ENCODE data around the gene IER5L. TPM values are rescaled to one million over a fixed set of nuclear protein-coding genes. Genes with fewer than 3 reads are reported as not detected.
A peak's percentile ranks its signal among the peaks of the same experiment; 100 is the strongest.

Gene IER5L
- total and polyA plus RNA-seq, 9 of the 15 experiments (the other 6 are each of a cell fraction or from before 2014, with no cell fraction given): 0.14 to 11.9 (median 0.52) TPM

DNA sequence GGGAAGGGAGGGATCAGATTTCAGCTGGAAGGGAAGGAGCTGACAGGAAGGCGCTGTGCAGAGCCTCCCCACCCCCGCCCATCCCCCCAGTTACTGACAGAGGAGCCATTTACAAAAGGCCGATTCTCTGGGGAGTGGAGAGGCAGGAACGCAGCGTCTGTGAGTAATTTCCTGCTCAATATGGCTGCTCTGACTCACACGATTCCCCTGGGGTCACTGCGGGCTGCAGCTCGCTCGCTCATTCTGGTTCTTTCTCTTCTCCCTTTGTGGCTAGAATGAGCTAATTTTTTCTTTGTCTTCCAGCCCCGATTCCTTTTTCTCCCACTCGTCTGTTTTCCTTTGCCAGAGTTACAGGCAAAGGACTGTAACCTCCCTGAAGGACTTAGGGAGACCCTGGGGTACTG, 38.1 kb downstream of the IER5L start:
- peaks cover 17% of the 10 kb centered on the region for H3K79me2 ChIP-seq (ENCODE audit: control insufficient read depth, insufficient read depth, low read length)
- 1% methylated on average over 11 of the region's 11 CpGs for WGBS (ENCODE audit: insufficient coverage, low coverage, missing lambda C conversion rate)
- H3K4me3 ChIP-seq: peak overlapping the region; percentile 27
- ChIA-PET POLR2A (interaction anchor here (0.7 to 2.5 kb wide), 9 partner anchors 9 to 607 kb away, joined by 3 to 18 read pairs (median 4); partner anchors contain the start of gene NTMT1), CTCF (ENCODE audit: low intra/inter-chr PET ratio) (interaction anchor here (1.5 to 4.5 kb wide), 2 partner anchors 35 to 471 kb away, joined by 6 to 53 read pairs; no protein-coding TSS in a partner anchor)
- H3K36me3 ChIP-seq (ENCODE audit: control insufficient read depth, insufficient read depth, low read length): peaks cover 63% of the 10 kb centered on the region; the same call in 2 of the 3 replicates
- no peaks in the 10 kb centered on the region for H4K20me1 ChIP-seq (replicated peaks; ENCODE audit: control insufficient read depth, insufficient read depth, low read length)
- no TSS peak for BruUV-seq (replicated peaks)
- DNase-seq (ENCODE audit: extremely low read depth in 1 of 4, low spot score in 3 of 4) (peak; percentile 61 to 94 (median 74)), ATAC-seq (peak; percentile 86), FAIRE-seq (peak; percentile 97)
- in situ Hi-C loops (cut with MboI): no loop called here
- peak overlapping the region; percentile 83 to 97 for H3K9ac ChIP-seq (ENCODE audit: insufficient read depth in 1 of 2, low read depth in 2 of 2, low read length in 2 of 2)
- no peaks in the 10 kb centered on the region for H3K9me1 ChIP-seq (ENCODE audit: control insufficient read depth, insufficient read depth, low read length)
- H3K4me2 ChIP-seq (ENCODE audit: insufficient read depth, low read length): peak overlapping the region; percentile 71
- H3K27ac ChIP-seq (ENCODE audit: extremely low read depth, low read depth, low read length): peak overlapping the region; percentile 93
- intact Hi-C loops (cut with micrococcal nuclease): loop anchor here (1.0 to 10.0 kb wide), 4 partner anchors 35 to 645 kb away; no protein-coding TSS in a partner anchor
- peaks cover 30 to 49% of the 10 kb centered on the region in 2 experiments for H3K4me1 ChIP-seq (replicated peaks in 1 of 2; ENCODE audit: control insufficient read depth in 2 of 2, insufficient read depth in 2 of 2, low read length in 2 of 2)
- peak overlapping the region; percentile 85 for H2AFZ ChIP-seq (ENCODE audit: low read depth, low read length)
- H3K9me3 ChIP-seq (replicated peaks; ENCODE audit: control insufficient read depth, insufficient read depth, low read depth, low read length): no peaks in the 10 kb centered on the region
- H3K27me3 ChIP-seq (ENCODE audit: control insufficient read depth in 2 of 2, insufficient read depth in 2 of 2, low read length in 2 of 2): no peaks in the 10 kb centered on the region
- TF ChIP-seq ETV6 (IDR thresholded peaks at IDR 0.05; ENCODE audit: borderline replicate concordance in 1 of 2, low read depth in 2 of 2, low read length in 1 of 2) (no peak), ETV6 (CRISPR knock-in tag; IDR thresholded peaks at IDR 0.05; ENCODE audit: borderline replicate concordance) (no peak), RCOR1 (IDR thresholded peaks at IDR 0.05; ENCODE audit: borderline replicate concordance in 1 of 2, low read depth in 2 of 2, low read length in 2 of 2) (peak in 1 of 2 experiments; percentile 69; a peak in 1 of 4 replicates), MAZ (CRISPR knock-in tag; conservative IDR thresholded peaks at IDR 0.05 in 1 of 2, IDR thresholded peaks at IDR 0.05 in 1 of 2) (peak; percentile 29 to 70; a peak in 2 of 4 replicates), RBM15 (IDR thresholded peaks at IDR 0.05; ENCODE audit: insufficient read depth, low read length) (no peak), PKNOX1 (IDR thresholded peaks at IDR 0.05) (peak; percentile 78), ELK1 (CRISPR knock-in tag; IDR thresholded peaks at IDR 0.05) (no peak), SMARCC2 (IDR thresholded peaks at IDR 0.05; ENCODE audit: low read depth) (peak; percentile 50; the same call in 1 of the 2 replicates), HINFP (tag; conservative IDR thresholded peaks at IDR 0.05; ENCODE audit: low read depth) (no peak)
- TF ChIP-seq, protein P1, sequence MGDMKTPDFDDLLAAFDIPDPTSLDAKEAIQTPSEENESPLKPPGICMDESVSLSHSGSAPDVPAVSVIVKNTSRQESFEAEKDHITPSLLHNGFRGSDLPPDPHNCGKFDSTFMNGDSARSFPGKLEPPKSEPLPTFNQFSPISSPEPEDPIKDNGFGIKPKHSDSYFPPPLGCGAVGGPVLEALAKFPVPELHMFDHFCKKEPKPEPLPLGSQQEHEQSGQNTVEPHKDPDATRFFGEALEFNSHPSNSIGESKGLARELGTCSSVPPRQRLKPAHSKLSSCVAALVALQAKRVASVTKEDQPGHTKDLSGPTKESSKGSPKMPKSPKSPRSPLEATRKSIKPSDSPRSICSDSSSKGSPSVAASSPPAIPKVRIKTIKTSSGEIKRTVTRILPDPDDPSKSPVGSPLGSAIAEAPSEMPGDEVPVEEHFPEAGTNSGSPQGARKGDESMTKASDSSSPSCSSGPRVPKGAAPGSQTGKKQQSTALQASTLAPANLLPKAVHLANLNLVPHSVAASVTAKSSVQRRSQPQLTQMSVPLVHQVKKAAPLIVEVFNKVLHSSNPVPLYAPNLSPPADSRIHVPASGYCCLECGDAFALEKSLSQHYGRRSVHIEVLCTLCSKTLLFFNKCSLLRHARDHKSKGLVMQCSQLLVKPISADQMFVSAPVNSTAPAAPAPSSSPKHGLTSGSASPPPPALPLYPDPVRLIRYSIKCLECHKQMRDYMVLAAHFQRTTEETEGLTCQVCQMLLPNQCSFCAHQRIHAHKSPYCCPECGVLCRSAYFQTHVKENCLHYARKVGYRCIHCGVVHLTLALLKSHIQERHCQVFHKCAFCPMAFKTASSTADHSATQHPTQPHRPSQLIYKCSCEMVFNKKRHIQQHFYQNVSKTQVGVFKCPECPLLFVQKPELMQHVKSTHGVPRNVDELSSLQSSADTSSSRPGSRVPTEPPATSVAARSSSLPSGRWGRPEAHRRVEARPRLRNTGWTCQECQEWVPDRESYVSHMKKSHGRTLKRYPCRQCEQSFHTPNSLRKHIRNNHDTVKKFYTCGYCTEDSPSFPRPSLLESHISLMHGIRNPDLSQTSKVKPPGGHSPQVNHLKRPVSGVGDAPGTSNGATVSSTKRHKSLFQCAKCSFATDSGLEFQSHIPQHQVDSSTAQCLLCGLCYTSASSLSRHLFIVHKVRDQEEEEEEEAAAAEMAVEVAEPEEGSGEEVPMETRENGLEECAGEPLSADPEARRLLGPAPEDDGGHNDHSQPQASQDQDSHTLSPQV (IDR thresholded peaks at IDR 0.05): peak; percentile 49; the same call in 1 of the 2 replicates
- TF ChIP-seq, protein P2, sequence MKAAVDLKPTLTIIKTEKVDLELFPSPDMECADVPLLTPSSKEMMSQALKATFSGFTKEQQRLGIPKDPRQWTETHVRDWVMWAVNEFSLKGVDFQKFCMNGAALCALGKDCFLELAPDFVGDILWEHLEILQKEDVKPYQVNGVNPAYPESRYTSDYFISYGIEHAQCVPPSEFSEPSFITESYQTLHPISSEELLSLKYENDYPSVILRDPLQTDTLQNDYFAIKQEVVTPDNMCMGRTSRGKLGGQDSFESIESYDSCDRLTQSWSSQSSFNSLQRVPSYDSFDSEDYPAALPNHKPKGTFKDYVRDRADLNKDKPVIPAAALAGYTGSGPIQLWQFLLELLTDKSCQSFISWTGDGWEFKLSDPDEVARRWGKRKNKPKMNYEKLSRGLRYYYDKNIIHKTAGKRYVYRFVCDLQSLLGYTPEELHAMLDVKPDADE (conservative IDR thresholded peaks at IDR 0.05; ENCODE audit: control insufficient read depth, low read depth, low read length): peak; percentile 75; the same call in 1 of the 2 replicates

Data from K562 (cell line).